ENCODE data around the gene CHCHD6.

Gene CHCHD6

DNA sequence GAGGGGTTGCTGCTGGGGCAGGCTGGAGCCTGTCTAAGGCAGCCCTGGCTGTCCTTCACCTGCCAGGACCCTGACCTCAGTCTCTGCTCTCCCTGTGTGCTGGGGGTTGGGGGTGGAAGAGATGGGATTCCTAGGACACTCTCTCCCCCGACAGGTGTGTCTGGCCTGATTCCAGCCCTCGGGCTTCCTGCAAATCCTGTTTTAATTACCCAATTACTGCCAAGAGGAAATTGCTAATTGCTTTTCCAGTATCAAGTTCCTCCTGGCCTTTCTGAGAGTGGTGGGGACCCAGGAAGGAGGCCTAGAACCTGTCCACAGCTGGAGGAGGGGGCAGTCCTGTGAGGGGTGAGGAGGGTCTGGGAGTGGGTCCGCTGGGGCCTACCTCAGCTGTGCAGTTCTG, 294.7 kb downstream of the CHCHD6 start:
- DNase-seq, result no peak

GRCh38 chr3:126999383-126999782, 295.3 kb downstream of the CHCHD6 start:
- no peak for DNase-seq

GRCh38 chr3:127000119-127000518, 296.1 kb downstream of the CHCHD6 start:
- no peak for DNase-seq

- DNase-seq, result no peak
Measured at GRCh38 chr3:127000761-127001160, 296.7 kb downstream of the CHCHD6 start.

GRCh38 chr3:127001486-127002194, 297.6 kb downstream of the CHCHD6 start:
- no peak for DNase-seq

DNA sequence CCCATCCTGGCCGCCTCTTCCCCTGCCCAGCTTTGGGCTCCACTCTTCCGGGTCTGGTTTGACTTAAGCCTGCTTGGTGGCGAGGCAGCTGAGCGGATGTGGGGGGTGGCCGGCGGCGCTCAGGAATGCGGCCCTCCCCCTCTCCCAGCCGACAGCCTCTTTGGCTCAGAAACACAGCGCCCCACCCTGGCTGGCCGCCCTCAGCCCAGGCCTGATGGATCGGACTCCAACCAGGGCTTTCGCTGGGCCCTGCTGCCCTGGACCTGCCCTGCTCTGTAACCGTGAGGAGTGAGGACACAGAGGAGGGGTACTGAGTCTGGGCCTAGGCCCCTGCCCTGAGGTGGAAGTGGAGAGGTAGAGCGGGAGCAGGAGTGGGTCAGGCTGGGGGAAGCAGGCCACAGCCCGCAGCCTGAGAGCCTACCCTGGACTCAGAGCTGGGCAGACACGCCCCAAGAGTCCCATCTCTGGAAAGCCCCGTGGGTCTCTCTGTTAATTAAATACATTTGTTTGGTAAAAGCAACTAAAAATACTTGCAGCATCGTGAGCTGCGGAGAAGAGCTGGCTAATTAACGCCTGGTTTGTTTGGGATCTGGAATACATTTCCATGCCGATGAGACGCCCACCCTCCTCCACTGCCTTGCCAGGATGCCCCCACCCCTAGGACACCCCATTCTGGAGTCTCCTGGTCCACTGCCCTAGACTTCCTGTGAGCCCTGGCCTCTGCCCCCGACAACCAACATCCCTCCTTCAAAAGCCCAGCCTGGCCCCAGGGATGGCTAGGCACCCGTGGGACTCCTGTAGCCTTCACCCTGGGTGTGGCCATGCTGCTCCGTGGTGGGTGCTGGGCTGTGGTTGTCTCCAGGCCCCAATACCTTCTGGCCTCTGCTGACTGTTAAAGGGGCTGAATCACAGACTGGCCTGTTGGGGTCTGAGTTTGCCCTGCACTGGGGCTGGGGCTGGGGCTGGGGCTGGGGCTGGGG, 298.4 kb downstream of the CHCHD6 start:
- DNase-seq, result peak; percentile 70

GRCh38 chr3:127003175-127003555, 299.1 kb downstream of the CHCHD6 start:
- DNase-seq, result no peak

- DNase-seq, result no peak
Measured at GRCh38 chr3:127003601-127004280, 299.7 kb downstream of the CHCHD6 start.

DNA sequence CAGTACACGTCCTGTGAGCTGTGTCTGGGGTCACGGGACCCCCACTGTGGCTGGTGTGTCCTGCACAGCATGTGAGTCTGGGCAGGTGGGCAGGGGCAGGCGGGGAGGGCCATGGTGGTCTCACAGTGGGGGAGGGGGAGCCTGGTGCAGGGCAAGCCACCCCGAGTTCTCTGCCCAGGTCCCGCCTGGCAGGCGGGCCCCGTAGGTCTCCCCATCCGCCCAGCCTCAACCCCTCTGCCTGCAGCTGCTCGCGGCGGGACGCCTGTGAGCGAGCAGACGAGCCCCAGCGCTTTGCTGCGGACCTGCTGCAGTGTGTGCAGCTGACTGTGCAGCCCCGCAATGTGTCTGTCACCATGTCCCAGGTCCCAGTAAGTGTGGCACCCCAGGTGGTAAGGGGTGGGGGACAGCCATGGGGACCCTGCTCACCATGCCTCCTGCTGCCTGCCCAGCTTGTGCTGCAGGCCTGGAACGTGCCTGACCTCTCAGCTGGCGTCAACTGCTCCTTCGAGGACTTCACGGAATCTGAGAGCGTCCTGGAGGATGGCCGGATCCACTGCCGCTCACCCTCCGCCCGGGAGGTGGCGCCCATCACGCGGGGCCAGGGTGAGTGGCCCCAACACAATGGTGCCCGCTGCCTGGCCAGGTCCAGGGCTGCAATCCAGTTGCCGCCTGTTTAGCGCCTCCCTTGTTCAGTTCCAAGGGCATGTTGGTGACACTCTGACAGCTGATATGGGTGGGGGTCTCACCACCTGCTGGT, 300.8 kb downstream of the CHCHD6 start:
- DNase-seq, result no peak

GRCh38 chr3:127005864-127006500, 301.9 kb downstream of the CHCHD6 start:
- no peak for DNase-seq

- DNase-seq, result no peak
Measured at GRCh38 chr3:127006781-127007436, 302.9 kb downstream of the CHCHD6 start.

DNA sequence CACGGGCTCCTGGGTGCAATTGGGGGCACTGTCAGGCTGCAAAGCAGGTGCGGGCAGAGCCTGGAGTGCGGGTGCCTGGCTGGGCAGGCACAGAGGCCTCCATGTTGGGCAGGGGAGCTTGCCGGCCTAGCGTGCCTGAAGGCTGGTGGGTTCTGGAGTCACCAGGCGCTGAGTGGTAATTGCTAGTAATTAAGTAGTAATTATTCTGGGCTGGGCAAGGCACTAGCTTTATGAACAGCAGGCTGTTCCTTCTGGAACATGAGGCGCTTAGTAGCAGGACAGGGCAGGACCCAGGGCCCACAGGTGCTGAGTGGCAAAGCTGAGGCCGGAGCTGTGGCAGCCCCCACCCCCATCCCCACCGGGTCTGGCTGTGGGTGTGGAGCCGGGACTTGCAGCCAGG, 304.2 kb downstream of the CHCHD6 start:
- DNase-seq, result no peak

DNA sequence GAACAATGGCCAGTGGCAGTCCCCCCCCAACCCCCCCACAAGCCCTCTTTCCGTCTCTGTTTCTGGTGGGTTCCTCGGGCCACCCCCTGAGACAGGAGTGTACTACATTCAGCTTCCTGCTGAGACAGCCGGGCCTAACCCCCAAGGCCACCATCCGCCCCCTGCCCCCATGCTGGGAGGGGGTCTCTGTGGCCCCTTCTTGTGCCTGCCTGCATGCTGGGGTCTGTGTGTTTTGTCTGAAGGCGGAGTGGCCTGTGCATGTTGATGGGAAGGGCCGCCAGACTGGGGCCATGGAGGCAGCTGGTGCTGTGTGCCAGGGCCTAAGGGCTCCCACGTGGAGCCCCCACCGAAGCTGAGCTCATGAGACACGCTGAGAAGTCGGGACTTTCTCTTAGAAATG, 305.5 kb downstream of the CHCHD6 start:
- no peak for DNase-seq
